OCI-LY7 (cell line): ENCODE measurements around the gene KIF13A. TPM values are rescaled to one million over a fixed set of nuclear protein-coding genes. Genes with fewer than 3 reads are reported as not detected.

Experiments used
- BruUV-seq: library from RNA; stranded (reverse); fragments of 400-500 nt; replicated peaks from 2 replicates; lab custom pipeline; 2021; lab: Mats Ljungman, UMichigan
- CTCF ChIA-PET: fragments of 300-600 bp; sonication (Branson Sonifier 250); formaldehyde crosslinking; loops from one replicate; lab custom pipeline; 2022; ENCODE audit warnings: antibody characterized with exemption; ENCODE audit not compliant: unreplicated experiment; lab: Charles Lee
- POLR2A ChIA-PET: fragments of 300-600 bp; sonication (Branson Sonifier 250); formaldehyde crosslinking; loops from one replicate; lab custom pipeline; 2022; ENCODE audit warnings: antibody characterized with exemption; lab: Charles Lee
- DNase-seq: peaks from one replicate; pipeline ENCODE4 v3.0.0-alpha.2; 2015; ENCODE audit warnings: low spot score
- H2AFZ ChIP-seq: fragments of 200-600 bp; sonication (generic), shearing (Covaris generic); 2 replicates; pipeline ENCODE4 v1.6.1; 2014; ENCODE audit warnings: mild to moderate bottlenecking, antibody characterized with exemption, low read length, moderate library complexity
- H3K27ac ChIP-seq: fragments of 200-600 bp; sonication (generic); 2 replicates; pipeline ENCODE4 v1.5.1; 2014; ENCODE audit warnings: mixed run types, low read depth, mild to moderate bottlenecking, moderate library complexity, low read length, inconsistent platforms; ENCODE audit not compliant: poor library complexity, severe bottlenecking
- H3K36me3 ChIP-seq: fragments of 200-600 bp; sonication (generic); 2 replicates; pipeline ENCODE4 v1.6.1; 2014; ENCODE audit warnings: mild to moderate bottlenecking, antibody characterized with exemption, low read length, moderate library complexity, mixed read lengths; ENCODE audit not compliant: insufficient read depth
- H3K4me1 ChIP-seq: fragments of 200-600 bp; sonication (generic); 2 replicates; pipeline ENCODE4 v1.5.1; 2014; ENCODE audit warnings: mild to moderate bottlenecking, low read length; ENCODE audit not compliant: insufficient read depth, poor library complexity, severe bottlenecking
- H3K4me2 ChIP-seq: fragments of 200-600 bp; sonication (generic); 2 replicates; pipeline ENCODE4 v1.6.1; 2014; ENCODE audit warnings: mild to moderate bottlenecking, low read length
- H3K4me3 ChIP-seq: fragments of 200-600 bp; sonication (generic); 2 replicates; pipeline ENCODE4 v1.5.1; 2014; ENCODE audit warnings: mild to moderate bottlenecking, low read depth, low read length; ENCODE audit not compliant: poor library complexity, severe bottlenecking
- H3K79me2 ChIP-seq: fragments of 200-600 bp; sonication (generic); 2 replicates; pipeline ENCODE4 v1.6.1; 2016; ENCODE audit warnings: low read depth, mild to moderate bottlenecking, low read length, moderate library complexity, mixed read lengths; ENCODE audit not compliant: insufficient read depth
- H3K9me2 ChIP-seq: fragments of 200-600 bp; sonication (generic); 2 replicates; pipeline ENCODE4 v1.6.1; 2016; ENCODE audit warnings: mild to moderate bottlenecking, low read length, mixed read lengths; ENCODE audit not compliant: insufficient read depth
- H3K9me3 ChIP-seq: fragments of 200-600 bp; sonication (generic); 2 replicates; pipeline ENCODE4 v1.6.1; 2014; ENCODE audit warnings: mild to moderate bottlenecking, mixed run types, low read length, mixed read lengths
- H4K20me1 ChIP-seq: fragments of 200-600 bp; sonication (generic); 2 replicates; pipeline ENCODE4 v1.6.1; 2014; ENCODE audit warnings: mild to moderate bottlenecking, antibody characterized with exemption, low read length, moderate library complexity, mixed read lengths; ENCODE audit not compliant: insufficient read depth
- EZH2phosphoT487 ChIP-seq: fragments of 200-600 bp; sonication (generic); IDR thresholded peaks from 2 replicates; pipeline ENCODE4 v1.6.1; 2018; ENCODE audit warnings: low read depth, borderline replicate concordance, mild to moderate bottlenecking, mixed run types, antibody characterized with exemption, low read length, moderate library complexity, mixed read lengths
- intact Hi-C: fragments of 100-400 bp; cut with micrococcal nuclease; formaldehyde crosslinking; loops from one replicate; pipeline ENCODE4 v1.10.0; 2022; ENCODE audit not compliant: unreplicated experiment
- total RNA-seq, 2 experiments: library from RNA; depleted of rRNA in 1 of 2; stranded (reverse); fragments of >200 nt in 1 of 2; shearing (Covaris generic) in 1 of 2; gene quantifications; 2 replicates each; pipeline ENCODE4 v1.2.3, GENCODE V29; 2014 to 2022
- TF ChIP-seq, protein P1 (sequence below): fragments of 200-600 bp; sonication (generic); conservative IDR thresholded peaks from 2 replicates; pipeline ENCODE4 v1.5.1; 2014; ENCODE audit warnings: mild to moderate bottlenecking, antibody characterized with exemption, low read length, moderate library complexity, mixed read lengths

The KIF13A gene
- total RNA-seq, 2 experiments from 2014 or later, result 1.5 TPM; not detected in 1

DNA sequence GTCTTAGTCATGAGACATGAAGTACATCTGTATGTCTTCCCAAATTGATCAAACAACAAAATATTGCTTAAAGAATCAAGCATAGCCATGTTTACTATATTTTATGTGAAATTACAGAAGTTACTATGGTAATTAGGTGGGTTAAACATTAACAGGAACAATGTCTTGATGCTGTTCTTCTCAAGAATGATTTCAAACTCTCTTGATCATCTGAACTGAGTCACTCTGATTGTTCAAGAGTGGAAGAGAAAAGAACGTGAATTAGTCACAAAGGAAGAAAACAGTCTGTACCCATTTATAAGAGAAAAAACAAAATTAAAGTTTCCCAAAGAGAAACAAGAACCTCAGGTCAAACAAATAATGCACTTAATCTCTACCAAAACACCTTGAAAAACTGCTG is 218.6 kb downstream of the KIF13A start:
- Histone ChIP-seq H3K79me2 (no peaks in the 10 kb centered on the region), H3K36me3 (no peaks in the 10 kb centered on the region), H3K9me3 (no peaks in the 10 kb centered on the region), H2AFZ (no peak overlapping the region), H4K20me1 (no peaks in the 10 kb centered on the region), H3K27ac (no peak overlapping the region), H3K4me2 (no peak overlapping the region), H3K4me3 (no peak overlapping the region), H3K9me2 (no peaks in the 10 kb centered on the region), H3K4me1 (no peaks in the 10 kb centered on the region)
- TF ChIP-seq, protein P1, sequence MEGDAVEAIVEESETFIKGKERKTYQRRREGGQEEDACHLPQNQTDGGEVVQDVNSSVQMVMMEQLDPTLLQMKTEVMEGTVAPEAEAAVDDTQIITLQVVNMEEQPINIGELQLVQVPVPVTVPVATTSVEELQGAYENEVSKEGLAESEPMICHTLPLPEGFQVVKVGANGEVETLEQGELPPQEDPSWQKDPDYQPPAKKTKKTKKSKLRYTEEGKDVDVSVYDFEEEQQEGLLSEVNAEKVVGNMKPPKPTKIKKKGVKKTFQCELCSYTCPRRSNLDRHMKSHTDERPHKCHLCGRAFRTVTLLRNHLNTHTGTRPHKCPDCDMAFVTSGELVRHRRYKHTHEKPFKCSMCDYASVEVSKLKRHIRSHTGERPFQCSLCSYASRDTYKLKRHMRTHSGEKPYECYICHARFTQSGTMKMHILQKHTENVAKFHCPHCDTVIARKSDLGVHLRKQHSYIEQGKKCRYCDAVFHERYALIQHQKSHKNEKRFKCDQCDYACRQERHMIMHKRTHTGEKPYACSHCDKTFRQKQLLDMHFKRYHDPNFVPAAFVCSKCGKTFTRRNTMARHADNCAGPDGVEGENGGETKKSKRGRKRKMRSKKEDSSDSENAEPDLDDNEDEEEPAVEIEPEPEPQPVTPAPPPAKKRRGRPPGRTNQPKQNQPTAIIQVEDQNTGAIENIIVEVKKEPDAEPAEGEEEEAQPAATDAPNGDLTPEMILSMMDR, result no peak
- no peak for TF ChIP-seq EZH2phosphoT487
- intact Hi-C loops, result no loop called here
- POLR2A ChIA-PET, result interaction anchor here (0.6 kb wide), 1 partner anchor 431 kb away, joined by 3 read pairs; no protein-coding TSS in a partner anchor
- BruUV-seq, result no TSS peak
- CTCF ChIA-PET, result no interaction called here
- no peak for DNase-seq

DNA sequence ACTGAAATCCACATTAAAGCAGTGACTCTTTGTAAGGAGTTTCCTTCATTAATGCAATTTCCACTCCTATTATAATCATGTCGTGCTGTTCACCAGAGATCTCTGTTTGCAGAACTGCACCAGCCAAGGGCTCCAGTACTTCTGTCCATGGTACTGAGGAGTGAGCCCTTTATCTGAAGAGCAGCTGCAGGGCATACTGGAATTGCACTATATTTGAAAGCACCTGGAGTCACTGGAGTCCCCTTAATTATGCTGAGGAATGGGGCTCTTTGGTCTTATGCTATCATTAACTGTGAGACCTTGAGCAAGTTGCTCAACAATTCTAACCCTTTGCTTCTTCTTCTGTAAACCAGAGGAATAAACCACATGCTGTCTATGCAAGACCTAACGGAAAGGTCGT is 219.0 kb downstream of the KIF13A start:
- ChIA-PET CTCF (no interaction called here), POLR2A (no interaction called here)
- BruUV-seq, result no TSS peak
- intact Hi-C loops, result no loop called here
- no peaks in the 10 kb centered on the region for H3K79me2 ChIP-seq
- no peak overlapping the region for H3K27ac ChIP-seq
- H3K9me2 ChIP-seq, result no peaks in the 10 kb centered on the region
- no peaks in the 10 kb centered on the region for H3K9me3 ChIP-seq
- no peak for DNase-seq
- no peak overlapping the region for H3K4me3 ChIP-seq
- no peak for TF ChIP-seq EZH2phosphoT487
- TF ChIP-seq, protein P1, result no peak
- no peak overlapping the region for H3K4me2 ChIP-seq
- no peak overlapping the region for H2AFZ ChIP-seq
- H3K4me1 ChIP-seq, result no peaks in the 10 kb centered on the region
- H4K20me1 ChIP-seq, result no peaks in the 10 kb centered on the region
- no peaks in the 10 kb centered on the region for H3K36me3 ChIP-seq

DNA sequence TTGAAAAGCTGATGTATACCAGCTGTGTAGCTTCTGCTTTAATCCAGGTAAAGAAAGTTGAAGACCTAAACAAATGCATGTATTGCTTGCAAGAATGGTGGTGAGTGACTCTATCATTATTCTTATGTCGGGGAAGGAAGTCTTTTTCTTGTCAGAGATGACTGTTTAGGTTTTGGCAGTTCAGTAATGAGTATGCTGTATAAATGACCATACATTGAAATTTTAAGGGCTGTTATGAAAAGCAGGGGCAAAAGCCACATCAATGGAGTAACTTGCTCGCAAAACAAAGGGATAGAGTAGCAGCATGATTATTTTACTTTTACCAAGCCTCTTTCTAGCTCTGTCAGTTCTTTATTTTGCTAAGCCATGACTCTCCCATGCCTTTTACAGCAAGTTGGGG is 224.8 kb downstream of the KIF13A start:
- POLR2A ChIA-PET, result no interaction called here
- no peak overlapping the region for H2AFZ ChIP-seq
- H3K4me3 ChIP-seq, result no peak overlapping the region
- intact Hi-C loops, result no loop called here
- BruUV-seq, result no TSS peak
- TF ChIP-seq, protein P1, result no peak
- TF ChIP-seq EZH2phosphoT487, result no peak
- H3K36me3 ChIP-seq, result no peaks in the 10 kb centered on the region
- H4K20me1 ChIP-seq, result no peaks in the 10 kb centered on the region
- H3K27ac ChIP-seq, result no peak overlapping the region
- DNase-seq, result no peak
- H3K4me1 ChIP-seq, result no peaks in the 10 kb centered on the region
- H3K79me2 ChIP-seq, result no peaks in the 10 kb centered on the region
- CTCF ChIA-PET, result no interaction called here
- H3K4me2 ChIP-seq, result no peak overlapping the region
- no peaks in the 10 kb centered on the region for H3K9me2 ChIP-seq
- no peaks in the 10 kb centered on the region for H3K9me3 ChIP-seq
